ENCODE measurements around the gene FKBP5. TPM values are rescaled to one million over a fixed set of nuclear protein-coding genes. Genes with fewer than 3 reads are reported as not detected.

FKBP5 gene
- total and polyA plus RNA-seq, 2 experiments from 2014 or later: 73.6 to 254 TPM

DNA sequence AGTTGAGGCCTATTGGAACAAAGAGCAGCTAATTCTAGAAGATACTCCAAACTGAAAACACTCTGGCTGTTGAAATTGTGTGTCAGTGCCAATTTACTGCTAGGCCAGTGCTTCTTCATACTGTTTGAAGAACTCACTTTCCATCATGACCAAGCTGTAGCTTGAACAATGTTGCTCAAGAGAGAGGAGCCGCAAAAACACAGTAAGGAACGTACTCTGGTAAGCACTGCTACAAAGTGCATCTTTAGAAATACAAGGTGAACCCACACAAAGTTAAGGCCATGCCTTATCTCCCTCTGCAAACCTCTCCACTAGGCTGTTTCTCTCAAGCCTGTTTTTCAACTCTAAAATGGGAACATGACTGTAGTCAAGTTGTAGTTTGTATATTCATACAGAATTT is 101.5 kb downstream of the FKBP5 start:
- H3K36me3 ChIP-seq (replicated peaks; ENCODE audit: insufficient read depth, low read depth): no peaks in the 10 kb centered on the region
- no peaks in the 10 kb centered on the region for H3K27me3 ChIP-seq
- H2AFZ ChIP-seq: no peak overlapping the region
- H3K9me3 ChIP-seq (ENCODE audit: low read depth): no peaks in the 10 kb centered on the region
- peaks cover 10% of the 10 kb centered on the region for H3K4me1 ChIP-seq (ENCODE audit: insufficient read depth)
- no peaks in the 10 kb centered on the region for H3K79me2 ChIP-seq
- no peak overlapping the region for H3K4me2 ChIP-seq
- TF ChIP-seq EZH2 (IDR thresholded peaks at IDR 0.05; ENCODE audit: borderline replicate concordance) (no peak), EZH2phosphoT487 (IDR thresholded peaks at IDR 0.05; ENCODE audit: low read depth, severe bottlenecking, unreplicated experiment) (no peak)
- TF ChIP-seq, protein P1, sequence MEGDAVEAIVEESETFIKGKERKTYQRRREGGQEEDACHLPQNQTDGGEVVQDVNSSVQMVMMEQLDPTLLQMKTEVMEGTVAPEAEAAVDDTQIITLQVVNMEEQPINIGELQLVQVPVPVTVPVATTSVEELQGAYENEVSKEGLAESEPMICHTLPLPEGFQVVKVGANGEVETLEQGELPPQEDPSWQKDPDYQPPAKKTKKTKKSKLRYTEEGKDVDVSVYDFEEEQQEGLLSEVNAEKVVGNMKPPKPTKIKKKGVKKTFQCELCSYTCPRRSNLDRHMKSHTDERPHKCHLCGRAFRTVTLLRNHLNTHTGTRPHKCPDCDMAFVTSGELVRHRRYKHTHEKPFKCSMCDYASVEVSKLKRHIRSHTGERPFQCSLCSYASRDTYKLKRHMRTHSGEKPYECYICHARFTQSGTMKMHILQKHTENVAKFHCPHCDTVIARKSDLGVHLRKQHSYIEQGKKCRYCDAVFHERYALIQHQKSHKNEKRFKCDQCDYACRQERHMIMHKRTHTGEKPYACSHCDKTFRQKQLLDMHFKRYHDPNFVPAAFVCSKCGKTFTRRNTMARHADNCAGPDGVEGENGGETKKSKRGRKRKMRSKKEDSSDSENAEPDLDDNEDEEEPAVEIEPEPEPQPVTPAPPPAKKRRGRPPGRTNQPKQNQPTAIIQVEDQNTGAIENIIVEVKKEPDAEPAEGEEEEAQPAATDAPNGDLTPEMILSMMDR (IDR thresholded peaks at IDR 0.05; ENCODE audit: poor library complexity): no peak
- no peaks in the 10 kb centered on the region for H4K20me1 ChIP-seq (ENCODE audit: insufficient read depth, poor library complexity, severe bottlenecking)
- no peak overlapping the region for H3K4me3 ChIP-seq
- DNase-seq (ENCODE audit: low spot score): no peak
- H3K9me2 ChIP-seq (replicated peaks; ENCODE audit: insufficient read depth): no peaks in the 10 kb centered on the region
- no peak overlapping the region for H3K27ac ChIP-seq
- WGBS (ENCODE audit: low lambda C conversion rate, missing lambda C conversion rate): 86% methylated on average over 2 of the region's 2 CpGs

DNA sequence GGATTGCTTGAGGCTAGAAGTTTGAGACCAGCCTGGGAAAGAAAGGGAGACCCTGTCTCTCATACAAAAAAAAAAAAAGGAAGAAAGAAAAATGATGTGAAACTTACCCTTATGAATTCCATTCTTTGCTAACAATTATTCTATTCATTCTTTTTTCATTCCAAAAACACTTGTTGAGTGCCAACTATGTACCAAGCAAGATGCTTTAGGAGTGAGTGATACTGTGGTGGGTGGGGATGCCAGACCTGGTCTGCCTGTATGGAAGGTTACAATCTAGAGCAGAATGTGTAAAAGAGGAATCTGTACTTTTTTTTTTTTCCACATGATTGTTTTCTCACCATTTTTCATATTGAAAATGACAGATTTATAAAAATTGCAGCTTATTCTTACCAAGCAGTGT is 102.2 kb downstream of the FKBP5 start:
- Histone ChIP-seq H3K4me2 (no peak overlapping the region), H4K20me1 (ENCODE audit: insufficient read depth, poor library complexity, severe bottlenecking) (no peaks in the 10 kb centered on the region), H3K4me3 (no peak overlapping the region), H3K79me2 (no peaks in the 10 kb centered on the region), H3K9me2 (replicated peaks; ENCODE audit: insufficient read depth) (no peaks in the 10 kb centered on the region), H3K4me1 (ENCODE audit: insufficient read depth) (peaks cover 10% of the 10 kb centered on the region), H3K27me3 (no peaks in the 10 kb centered on the region), H3K36me3 (replicated peaks; ENCODE audit: insufficient read depth, low read depth) (no peaks in the 10 kb centered on the region), H3K9me3 (ENCODE audit: low read depth) (no peaks in the 10 kb centered on the region), H3K27ac (no peak overlapping the region), H2AFZ (no peak overlapping the region)
- no peak for DNase-seq (ENCODE audit: low spot score)
- TF ChIP-seq EZH2 (IDR thresholded peaks at IDR 0.05; ENCODE audit: borderline replicate concordance) (no peak), EZH2phosphoT487 (IDR thresholded peaks at IDR 0.05; ENCODE audit: low read depth, severe bottlenecking, unreplicated experiment) (no peak)
- TF ChIP-seq, protein P1 (IDR thresholded peaks at IDR 0.05; ENCODE audit: poor library complexity): no peak

- DNase-seq (ENCODE audit: low spot score): no peak
- Histone ChIP-seq H3K79me2 (no peaks in the 10 kb centered on the region), H4K20me1 (ENCODE audit: insufficient read depth, poor library complexity, severe bottlenecking) (no peaks in the 10 kb centered on the region), H3K4me2 (no peak overlapping the region), H3K9me2 (replicated peaks; ENCODE audit: insufficient read depth) (no peaks in the 10 kb centered on the region), H3K4me3 (no peak overlapping the region), H3K36me3 (replicated peaks; ENCODE audit: insufficient read depth, low read depth) (no peaks in the 10 kb centered on the region), H3K4me1 (ENCODE audit: insufficient read depth) (peaks cover 10% of the 10 kb centered on the region), H3K9me3 (ENCODE audit: low read depth) (no peaks in the 10 kb centered on the region), H2AFZ (no peak overlapping the region), H3K27ac (no peak overlapping the region), H3K27me3 (no peaks in the 10 kb centered on the region)
- TF ChIP-seq EZH2phosphoT487 (IDR thresholded peaks at IDR 0.05; ENCODE audit: low read depth, severe bottlenecking, unreplicated experiment) (no peak), EZH2 (IDR thresholded peaks at IDR 0.05; ENCODE audit: borderline replicate concordance) (no peak)
- TF ChIP-seq, protein P1 (IDR thresholded peaks at IDR 0.05; ENCODE audit: poor library complexity): no peak
These were observed 103.1 kb downstream of the FKBP5 start for GRCh38 chr6:35585658-35586057.
